Suppressor macrophage treated with lipopolysaccharide for 1 hour (primary cell): ENCODE data around the gene CALCA.
"Not testable (repeated sequence)": the region's sequence is repeated elsewhere in the genome, so short reads cannot be mapped to it uniquely, and the experiment has no call there.

Source experiments
- DNase-seq, 3 donors: peaks; one replicate each; pipeline ENCODE4 v3.0.0-alpha.2; 2020 to 2022

Gene CALCA

DNA sequence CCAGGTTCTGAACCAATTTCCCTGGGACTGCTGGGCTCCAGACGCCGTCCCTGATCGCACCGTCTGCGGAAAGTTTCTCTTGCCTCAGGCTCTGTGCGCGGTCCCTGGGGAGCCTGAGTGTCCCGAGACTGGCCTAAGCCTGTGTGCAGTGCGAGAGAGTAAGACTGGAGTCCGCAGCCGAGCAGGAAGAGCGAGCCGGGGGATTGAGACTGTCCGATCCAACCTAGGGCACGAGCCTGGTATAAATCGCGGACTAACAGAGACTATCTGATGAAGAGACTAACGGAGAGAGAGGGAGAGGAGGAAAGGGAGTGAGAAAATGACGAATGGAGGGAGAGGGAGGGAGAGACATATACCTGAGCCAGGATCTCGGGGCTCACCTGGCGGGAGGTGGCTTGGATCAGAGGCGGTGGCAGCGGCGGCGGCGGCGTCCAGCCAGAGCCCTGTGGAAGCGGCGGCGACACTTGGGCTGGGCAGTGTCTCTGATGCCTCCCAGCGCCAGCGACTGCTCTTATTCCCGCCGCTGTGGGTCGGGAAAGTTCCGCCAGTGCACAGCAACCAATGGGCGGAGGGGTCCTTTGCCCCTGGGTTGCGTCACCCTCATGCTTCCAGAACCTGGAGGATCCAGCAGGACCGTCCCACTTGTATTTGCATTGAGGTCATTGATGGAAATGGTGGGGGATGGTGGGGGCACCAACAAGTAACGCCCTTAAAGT lies at the start of gene CALCA:
Gene CALCA (minus strand): TSS at position 487 of the 716 bp plus-strand sequence. CDS start 1,159 bp downstream, outside the sequence.
- peak in 1 of 3 donors; percentile 12 for DNase-seq

GRCh38 chr11:15016200-15016599 lies 44.0 kb upstream of the CALCA start:
- DNase-seq = no peak

DNA sequence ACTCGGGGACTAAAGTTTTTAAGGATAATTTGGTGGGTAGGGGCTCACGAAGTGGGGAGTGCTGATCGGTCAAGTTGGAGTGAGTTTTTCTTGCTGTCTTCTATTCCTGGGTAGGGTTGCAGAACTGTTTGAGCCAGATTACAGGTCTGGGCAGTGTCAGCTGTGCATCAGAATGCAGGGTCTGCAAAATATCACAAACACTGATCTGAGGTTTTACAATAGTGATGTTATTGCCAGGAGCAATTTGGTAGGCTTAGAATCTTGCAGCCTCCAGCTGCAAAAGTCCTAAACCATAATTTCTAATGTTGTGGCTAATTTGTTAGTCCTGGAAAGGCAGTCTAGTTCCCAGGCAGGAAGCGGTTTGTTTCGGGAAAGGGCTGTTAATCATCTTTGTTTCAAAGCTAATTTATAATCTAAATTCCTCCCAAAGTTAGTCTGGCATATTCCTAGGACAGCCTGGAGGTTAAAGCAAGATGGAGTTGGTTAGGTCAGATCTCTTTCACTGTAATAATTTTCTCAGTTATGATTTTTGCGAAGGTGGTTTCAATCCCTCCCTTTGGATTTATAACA lies 39.7 kb upstream of the CALCA start:
- no peak for DNase-seq

- no peak for DNase-seq
These were observed 38.7 kb upstream of the CALCA start for GRCh38 chr11:15010865-15011264.

GRCh38 chr11:15006139-15006759 lies 34.1 kb upstream of the CALCA start:
- DNase-seq = peak; percentile 33 to 63 (median 60)

DNA sequence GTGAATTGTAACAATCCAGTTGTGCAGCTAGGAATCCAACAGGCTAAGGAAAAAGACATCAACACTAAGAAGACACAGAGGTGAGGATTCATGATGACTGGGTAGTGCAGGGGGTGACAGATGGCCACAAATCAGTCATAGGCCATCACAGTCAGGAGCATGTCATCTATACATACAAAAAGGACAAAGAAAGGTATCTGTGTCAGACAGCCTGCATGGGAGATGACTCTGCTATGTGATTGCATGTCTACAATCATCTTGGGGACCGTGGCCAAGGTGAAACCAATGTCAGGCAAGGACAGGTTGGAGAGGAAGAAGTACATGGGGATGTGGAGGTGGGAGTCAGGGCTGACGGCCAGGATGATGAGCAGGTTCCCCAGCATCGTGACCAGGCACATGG lies 16.0 kb upstream of the CALCA start:
- DNase-seq = not testable (repeated sequence)

DNA sequence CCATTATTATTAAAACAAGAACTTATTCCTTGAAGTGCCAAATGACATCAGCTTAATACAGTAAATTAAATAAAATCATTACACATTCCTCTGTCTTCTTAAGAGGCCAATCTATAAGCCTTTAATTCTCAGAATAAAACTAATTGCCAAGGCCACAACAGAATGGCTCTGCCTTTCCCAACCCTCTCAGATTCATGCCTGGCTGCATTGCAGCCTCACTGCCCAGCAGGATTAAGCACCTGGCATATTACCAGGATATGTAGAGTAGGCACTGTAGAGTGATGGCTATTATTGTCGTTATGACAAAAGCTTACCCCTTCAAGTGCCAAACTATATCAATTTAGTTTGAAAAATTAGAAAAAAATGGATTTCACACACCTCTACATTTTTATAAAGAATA lies 9.4 kb upstream of the CALCA start:
- no peak for DNase-seq

DNA sequence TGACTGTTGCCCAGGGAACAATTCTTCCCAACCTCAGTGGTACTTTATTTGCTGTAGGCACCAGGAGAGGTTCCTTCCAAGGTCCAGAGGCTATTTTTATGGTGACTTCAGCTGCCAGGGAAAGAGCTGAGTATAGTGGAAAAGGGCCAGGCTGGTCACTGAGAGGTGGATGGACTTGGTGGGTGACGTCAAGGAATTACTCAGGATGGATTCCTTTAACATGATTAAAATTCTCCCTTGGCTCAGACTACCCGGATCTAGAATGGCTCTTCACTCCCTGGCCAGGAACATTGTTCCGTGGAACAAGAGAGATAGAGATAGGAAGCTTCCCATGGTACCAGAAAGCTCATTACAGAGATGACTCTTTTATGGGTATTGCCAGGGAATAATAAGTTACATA lies 8.7 kb upstream of the CALCA start:
- DNase-seq = no peak

DNA sequence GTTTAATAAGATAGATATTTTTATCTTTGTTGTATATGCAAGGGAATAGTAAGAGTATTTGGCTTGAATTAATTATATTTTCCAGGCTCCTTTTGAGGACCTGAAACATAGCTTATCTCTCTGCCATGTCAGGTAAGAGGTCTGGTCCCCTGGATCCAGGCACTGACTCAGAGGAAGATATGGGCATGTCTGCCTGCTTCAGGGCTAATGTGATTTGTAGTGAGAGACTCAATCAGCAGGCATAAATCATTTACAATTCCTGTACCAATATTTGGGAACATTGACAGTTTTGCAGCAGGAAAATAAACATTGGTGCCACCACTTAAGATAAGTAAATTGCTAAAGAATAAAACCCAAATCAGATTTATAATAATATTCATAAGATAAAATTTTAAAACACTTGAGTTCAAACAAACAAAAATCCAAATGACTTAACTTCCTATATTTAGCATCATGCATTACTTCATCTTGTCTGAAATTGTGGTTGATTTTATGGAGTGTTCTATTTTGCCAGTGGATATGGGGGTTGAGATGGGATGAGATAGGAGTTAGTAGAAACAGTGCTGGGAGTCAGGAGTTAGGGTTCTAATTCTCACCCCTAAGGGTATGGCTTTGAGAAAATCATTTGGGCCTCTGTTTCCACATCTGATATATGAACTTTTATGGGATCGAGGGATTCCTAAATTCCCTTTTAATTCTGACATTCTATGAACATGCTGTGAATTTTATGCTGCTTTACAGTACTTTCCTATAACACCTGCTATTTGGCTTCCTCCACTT lies 5.1 kb upstream of the CALCA start:
- DNase-seq = no peak

- no peak for DNase-seq
These were observed 3.1 kb upstream of the CALCA start for GRCh38 chr11:14975252-14975587.

GRCh38 chr11:14974515-14975251 lies 2.5 kb upstream of the CALCA start:
- peak; percentile 47 to 58 (median 49) for DNase-seq

GRCh38 chr11:14973621-14974514 lies 1.7 kb upstream of the CALCA start:
- peak in 2 of 3 donors; percentile 8 to 17 for DNase-seq

GRCh38 chr11:14972581-14973495 lies 687 bp upstream of the CALCA start:
- peak in 1 of 3 donors; percentile 13 for DNase-seq

DNA sequence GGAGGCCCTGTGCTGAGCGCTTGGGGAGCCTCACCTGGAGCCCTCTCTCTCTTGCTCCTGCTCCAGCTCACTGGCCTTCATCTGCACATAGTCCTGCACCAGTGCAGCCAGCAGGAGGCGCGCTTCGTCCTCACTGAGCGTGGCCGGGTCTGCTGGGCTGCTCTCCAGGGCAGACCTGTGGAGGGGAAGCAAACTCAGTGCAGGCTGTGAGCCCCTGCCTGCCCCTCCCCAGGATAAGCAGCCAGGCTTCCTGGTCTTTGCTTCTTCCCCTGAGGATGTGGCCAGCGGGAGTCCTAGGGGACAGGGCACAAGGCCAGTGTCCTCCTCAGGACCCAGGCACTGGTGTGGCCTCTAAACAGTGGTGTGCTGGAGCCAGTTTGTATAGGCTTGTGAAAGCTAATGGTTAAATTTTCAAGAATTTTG lies 2.2 kb downstream of the CALCA start:
- peak; percentile 35 to 64 (median 35) for DNase-seq

GRCh38 chr11:14967581-14968243 lies 4.4 kb downstream of the CALCA start:
- no peak for DNase-seq

- no peak for DNase-seq
These were observed 16.0 kb downstream of the CALCA start for GRCh38 chr11:14956111-14956510.

- no peak for DNase-seq
These were observed 17.6 kb downstream of the CALCA start for GRCh38 chr11:14954581-14954980.

DNA sequence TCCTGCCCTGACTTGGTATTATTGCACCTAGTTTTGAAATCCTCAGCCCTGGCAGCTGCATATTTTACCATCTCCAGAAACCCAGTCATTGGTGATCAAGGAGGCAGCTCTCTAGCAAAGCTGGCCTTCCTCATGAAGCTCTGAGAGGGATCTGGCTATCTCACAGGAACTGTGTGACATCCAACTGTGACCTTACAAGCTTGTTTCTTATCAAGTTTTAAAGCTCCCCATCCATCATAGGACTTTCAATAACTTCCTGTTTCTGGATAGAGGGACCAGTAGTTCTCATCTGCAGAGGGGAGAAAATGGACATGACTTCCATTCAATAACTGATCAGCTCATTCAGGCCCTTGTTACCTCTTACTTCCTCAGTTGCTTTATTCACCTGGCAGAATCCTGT lies 18.2 kb downstream of the CALCA start:
- DNase-seq = no peak

- DNase-seq = no peak
These were observed 22.6 kb downstream of the CALCA start for GRCh38 chr11:14949437-14950147.
